Endothelial cell of umbilical vein (primary cell): Measurements from ENCODE around the gene ZNF12. TPM values are rescaled to one million over a fixed set of nuclear protein-coding genes. Genes with fewer than 3 reads are reported as not detected.

Experiments
- BruUV-seq: library from RNA; stranded (reverse); fragments of 400-500 nt; replicated peaks from 2 replicates; lab custom pipeline; 2021; lab: Mats Ljungman, UMichigan
- CTCF ChIA-PET: fragments of 300-600, 350-600 bp; sonication (Branson Sonifier 250); formaldehyde crosslinking; loops from one replicate; lab custom pipeline; 2021; ENCODE audit warnings: antibody characterized with exemption, inconsistent platforms; lab: Charles Lee
- POLR2A ChIA-PET: fragments of 300-600, 350-600 bp; sonication (Branson Sonifier 250); formaldehyde crosslinking; loops from one replicate; lab custom pipeline; 2021; ENCODE audit warnings: antibody characterized with exemption, inconsistent platforms; lab: Charles Lee
- DNase-seq: peaks from one replicate; pipeline ENCODE4 v3.0.0-alpha.2; 2011; ENCODE audit warnings: low read depth, low spot score
- FAIRE-seq: peaks from 2 replicates; lab custom pipeline; 2011; peaks lifted over from hg19 to GRCh38; lab: Jason Lieb, UNC
- H2AFZ ChIP-seq: 2 replicates; pipeline ENCODE4 v1.6.0; 2012; ENCODE audit warnings: low read depth, low read length, control low read depth, inconsistent platforms
- H3K27ac ChIP-seq: 2 replicates; pipeline ENCODE4 v1.5.1; 2011; ENCODE audit warnings: low read depth, mild to moderate bottlenecking, control low read depth, low read length, moderate library complexity; ENCODE audit not compliant: insufficient read depth
- H3K27me3 ChIP-seq, 2 experiments: 2 replicates each; pipeline versions ENCODE4 v1.6.0 to v1.6.1; 2011; ENCODE audit warnings: low read length in 2 of 2, mixed read lengths in 1 of 2; ENCODE audit not compliant: control insufficient read depth in 2 of 2, insufficient read depth in 2 of 2
- H3K36me3 ChIP-seq, 2 experiments: 2 replicates in 1 of 2; 3 replicates in 1 of 2; pipeline ENCODE4 v1.5.1; 2011; ENCODE audit warnings: low read length in 2 of 2, mild to moderate bottlenecking in 1 of 2, moderate library complexity in 1 of 2; ENCODE audit not compliant: control insufficient read depth in 2 of 2, insufficient read depth in 2 of 2; ENCODE audit errors: extremely low read depth in 1 of 2
- H3K4me1 ChIP-seq: 3 replicates; pipeline ENCODE4 v1.5.1; 2011; ENCODE audit warnings: mild to moderate bottlenecking, low read length; ENCODE audit not compliant: control insufficient read depth, insufficient read depth; ENCODE audit errors: extremely low read depth
- H3K4me2 ChIP-seq: 2 replicates; pipeline ENCODE4 v1.6.1; 2011; ENCODE audit warnings: low read length, control low read depth, mixed read lengths; ENCODE audit not compliant: insufficient read depth
- H3K4me3 ChIP-seq, 3 experiments: fragments of 200-600 bp in 1 of 3; sonication (generic), shearing (Covaris generic) in 1 of 3; replicated peaks in 1 of 3; 2 replicates each; pipeline ENCODE4 v1.5.1; 2011 to 2016; ENCODE audit warnings: control low read depth in 3 of 3, low read length in 3 of 3, mild to moderate bottlenecking in 2 of 3, inconsistent platforms in 1 of 3, low read depth in 1 of 3, moderate library complexity in 1 of 3; ENCODE audit not compliant: insufficient read depth in 1 of 3
- H3K79me2 ChIP-seq: 2 replicates; pipeline ENCODE4 v1.6.0; 2012; ENCODE audit warnings: low read length, inconsistent platforms; ENCODE audit not compliant: control insufficient read depth, insufficient read depth
- H3K9ac ChIP-seq: replicated peaks from 2 replicates; pipeline ENCODE3; 2011; ENCODE audit warnings: low read length, control low read depth; ENCODE audit not compliant: insufficient read depth; ENCODE audit errors: extremely low read depth
- H3K9me1 ChIP-seq: replicated peaks from 3 replicates; pipeline ENCODE4 v1.6.0; 2011; ENCODE audit warnings: mild to moderate bottlenecking, low read length; ENCODE audit not compliant: control insufficient read depth, insufficient read depth; ENCODE audit errors: extremely low read depth
- H3K9me3 ChIP-seq: replicated peaks from 2 replicates; pipeline ENCODE4 v1.5.1; 2012; ENCODE audit warnings: low read length, inconsistent platforms; ENCODE audit not compliant: control insufficient read depth, insufficient read depth
- H4K20me1 ChIP-seq: replicated peaks from 2 replicates; pipeline ENCODE3; 2011; ENCODE audit warnings: mild to moderate bottlenecking, low read length; ENCODE audit not compliant: control insufficient read depth, insufficient read depth; ENCODE audit errors: extremely low read depth
- EZH2 ChIP-seq: IDR thresholded peaks from 2 replicates; pipeline ENCODE4 v1.6.1; 2012; ENCODE audit warnings: borderline replicate concordance, low read depth, mild to moderate bottlenecking, moderate library complexity, low read length, inconsistent platforms; ENCODE audit not compliant: severe bottlenecking
- GATA2 ChIP-seq: IDR thresholded peaks from 2 replicates; pipeline ENCODE4 v1.7.0; 2011; ENCODE audit warnings: low read depth, mild to moderate bottlenecking, moderate library complexity, mixed read lengths, low read length; ENCODE audit not compliant: insufficient read length, insufficient read depth
- JUN ChIP-seq: IDR thresholded peaks from 2 replicates; pipeline ENCODE4 v1.6.1; 2011; ENCODE audit warnings: borderline replicate concordance, low read depth; ENCODE audit not compliant: insufficient read length, insufficient read depth
- POLR2A ChIP-seq: IDR thresholded peaks from 2 replicates; pipeline ENCODE4 v1.6.1; 2012; ENCODE audit warnings: low read depth, mild to moderate bottlenecking, control low read depth, low read length
- POLR2AphosphoS5 ChIP-seq: IDR thresholded peaks from 2 replicates; pipeline ENCODE4 v1.6.1; 2012; ENCODE audit warnings: low read depth, mild to moderate bottlenecking, control low read depth, low read length, moderate library complexity; ENCODE audit not compliant: insufficient read depth
- dilution Hi-C: fragments of 300-500 bp; cut with MboI; formaldehyde crosslinking; loops from one replicate; pipeline ENCODE4 v1.15.0; 2019; ENCODE audit warnings: low sequenced_read_pairs; ENCODE audit not compliant: extremely low pct_ligation_motif_present
- intact Hi-C: fragments of 100-400 bp; cut with micrococcal nuclease; formaldehyde crosslinking; loops from one replicate; pipeline ENCODE4 v1.10.0; 2022
- polyA plus RNA-seq, 4 experiments: library from polyadenylated mRNA; depleted of rRNA in 3 of 4; stranded (reverse) in 3 of 4; unstranded in 1 of 4; fragments of >200 nt; gene quantifications; 2 replicates each; pipeline versions ENCODE4 v1.2.1 to v1.2.3, GENCODE V29; 2011 to 2012; ENCODE audit warnings: missing spikeins in 1 of 4
- total RNA-seq: library from RNA; stranded (reverse); gene quantifications from 2 replicates; pipeline ENCODE4 v1.2.3, GENCODE V29; 2021
- TF ChIP-seq, protein P1 (sequence below), 2 donors: IDR thresholded peaks; 1 replicate in 1 of 2; 2 replicates in 1 of 2; pipeline ENCODE4 v1.5.1; 2011; ENCODE audit warnings: low read length in 2 of 2, mild to moderate bottlenecking in 2 of 2, moderate library complexity in 2 of 2, control low read depth in 1 of 2, inconsistent platforms in 1 of 2, low read depth in 1 of 2; ENCODE audit not compliant: insufficient read depth in 1 of 2; ENCODE audit errors: extremely low read depth in 1 of 2

The ZNF12 gene
- total and polyA plus RNA-seq, 2 donors (not counting 3 experiments of a cell fraction or from before 2014, with no cell fraction given) = 5.0 to 13.4 TPM

DNA sequence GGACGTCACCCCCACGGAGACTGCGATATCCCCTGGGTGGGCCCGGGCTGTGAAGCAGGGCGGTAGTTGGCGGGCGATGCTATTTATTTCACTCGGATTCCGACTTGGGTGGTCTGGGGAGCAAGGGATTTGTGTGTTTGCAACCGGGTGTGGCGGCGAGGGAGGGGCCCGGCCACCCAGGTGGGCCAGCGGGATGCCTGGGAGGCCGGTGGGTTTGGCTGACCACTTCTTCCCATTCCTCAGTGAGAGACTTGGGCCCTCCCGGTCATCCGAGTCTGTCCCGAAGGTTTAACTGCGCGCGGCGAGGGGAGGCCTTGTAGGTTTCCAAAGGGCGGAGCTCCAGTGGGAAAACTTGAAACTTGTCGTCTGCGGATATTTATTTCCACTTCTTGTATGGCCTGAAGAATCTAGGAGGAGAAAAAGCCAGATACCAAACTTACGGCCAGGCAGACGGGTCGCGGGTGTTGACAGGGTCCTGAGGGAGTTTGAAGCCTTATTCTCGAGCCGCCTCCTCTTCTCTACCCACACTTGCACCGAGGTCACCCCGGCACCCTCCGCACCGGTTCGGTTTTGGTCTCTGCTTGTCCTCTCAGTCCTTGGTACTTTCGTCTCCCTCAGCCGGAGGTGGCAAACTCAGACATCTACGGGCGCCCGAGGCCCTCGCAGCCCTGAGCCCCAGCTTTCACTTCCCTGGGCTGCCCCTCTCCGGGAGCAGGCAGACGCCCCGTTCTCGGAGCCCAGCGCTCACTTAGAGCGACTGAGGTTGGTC, 51.7 kb downstream of the ZNF12 start:
- Histone ChIP-seq H3K4me1 (no peaks in the 10 kb centered on the region), H2AFZ (no peak overlapping the region), H3K9ac (no peak overlapping the region), H4K20me1 (no peaks in the 10 kb centered on the region), H3K9me3 (no peaks in the 10 kb centered on the region), H3K4me2 (no peak overlapping the region), H3K27me3 (no peaks in the 10 kb centered on the region), H3K36me3 (peaks cover 0 to 12% of the 10 kb centered on the region in 2 experiments), H3K79me2 (no peaks in the 10 kb centered on the region), H3K9me1 (no peaks in the 10 kb centered on the region), H3K27ac (no peak overlapping the region), H3K4me3 (no peak overlapping the region)
- FAIRE-seq (no peak), DNase-seq (no peak)
- CTCF ChIA-PET = no interaction called here
- BruUV-seq = TSS peak; percentile 47
- POLR2A ChIA-PET = no interaction called here
- intact Hi-C loops = no loop called here
- no peak for TF ChIP-seq GATA2
- no peak for TF ChIP-seq EZH2
- no peak for TF ChIP-seq POLR2A
- TF ChIP-seq, protein P1, sequence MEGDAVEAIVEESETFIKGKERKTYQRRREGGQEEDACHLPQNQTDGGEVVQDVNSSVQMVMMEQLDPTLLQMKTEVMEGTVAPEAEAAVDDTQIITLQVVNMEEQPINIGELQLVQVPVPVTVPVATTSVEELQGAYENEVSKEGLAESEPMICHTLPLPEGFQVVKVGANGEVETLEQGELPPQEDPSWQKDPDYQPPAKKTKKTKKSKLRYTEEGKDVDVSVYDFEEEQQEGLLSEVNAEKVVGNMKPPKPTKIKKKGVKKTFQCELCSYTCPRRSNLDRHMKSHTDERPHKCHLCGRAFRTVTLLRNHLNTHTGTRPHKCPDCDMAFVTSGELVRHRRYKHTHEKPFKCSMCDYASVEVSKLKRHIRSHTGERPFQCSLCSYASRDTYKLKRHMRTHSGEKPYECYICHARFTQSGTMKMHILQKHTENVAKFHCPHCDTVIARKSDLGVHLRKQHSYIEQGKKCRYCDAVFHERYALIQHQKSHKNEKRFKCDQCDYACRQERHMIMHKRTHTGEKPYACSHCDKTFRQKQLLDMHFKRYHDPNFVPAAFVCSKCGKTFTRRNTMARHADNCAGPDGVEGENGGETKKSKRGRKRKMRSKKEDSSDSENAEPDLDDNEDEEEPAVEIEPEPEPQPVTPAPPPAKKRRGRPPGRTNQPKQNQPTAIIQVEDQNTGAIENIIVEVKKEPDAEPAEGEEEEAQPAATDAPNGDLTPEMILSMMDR (IDR thresholded peaks at IDR 0.05; ENCODE audit: extremely low read depth in 1 of 2, insufficient read depth in 1 of 2, low read depth in 1 of 2, low read length in 2 of 2) = no peak
- no peak for TF ChIP-seq JUN
- no peak for TF ChIP-seq POLR2AphosphoS5
- dilution Hi-C loops = no loop called here
